Measurements from ENCODE around the gene PLA1A. TPM values are rescaled to one million over a fixed set of nuclear protein-coding genes. Genes with fewer than 3 reads are reported as not detected.

PLA1A gene
- total RNA-seq, 2 experiments from 2014 or later, result 0.19 TPM; not detected in 1

DNA sequence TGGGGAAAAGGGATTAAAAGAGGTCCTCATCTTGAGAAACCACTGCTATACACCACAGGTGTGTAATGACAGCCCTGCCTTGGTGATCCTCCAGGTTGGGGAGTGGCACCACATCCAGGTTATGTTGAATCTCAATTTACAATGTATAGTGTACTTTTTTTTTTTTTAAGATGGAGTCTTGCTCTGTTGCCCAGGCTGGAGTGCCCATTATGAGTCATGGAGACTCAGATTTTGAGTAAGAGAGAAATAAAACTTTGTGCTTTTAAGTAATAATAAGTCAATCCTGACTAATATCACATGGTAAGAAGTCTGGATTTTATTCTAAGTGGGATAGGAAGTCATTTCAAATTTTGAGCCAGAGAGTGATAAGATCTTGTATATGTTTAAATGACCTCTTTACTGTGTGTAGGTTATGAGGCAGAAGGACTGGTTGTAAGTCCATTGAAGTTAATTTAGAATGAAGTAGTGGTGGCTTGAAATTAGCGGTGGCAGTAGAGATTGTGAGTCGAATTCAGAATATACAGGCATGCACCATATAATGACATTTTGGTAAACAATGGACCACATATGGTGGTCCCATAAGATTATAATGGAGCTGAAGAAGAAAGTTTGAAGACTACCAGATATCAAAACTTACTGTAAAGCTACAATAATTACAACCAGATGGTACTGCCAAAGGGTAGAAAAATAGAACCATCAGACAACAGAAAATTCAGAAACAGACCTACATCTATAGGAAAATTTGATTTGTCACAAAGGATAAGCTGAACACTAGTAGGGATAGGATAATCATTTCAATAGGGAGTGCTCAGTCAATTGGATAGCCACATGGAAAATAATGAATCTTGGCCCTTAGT, 42.0 kb downstream of the PLA1A start:
- ATAC-seq (ENCODE audit: low read depth) (no peak), DNase-seq (no peak)
- H3K27ac Mint-ChIP-seq, result peak overlapping the region; percentile 86
- no peak overlapping the region for H3K4me3 Mint-ChIP-seq
- peaks cover 24% of the 10 kb centered on the region for H3K4me1 Mint-ChIP-seq
- H3K9me3 Mint-ChIP-seq, result peaks cover 3% of the 10 kb centered on the region
- no peaks in the 10 kb centered on the region for H3K27me3 Mint-ChIP-seq
- POLR2A ChIA-PET, result no interaction called here
- peaks cover 27% of the 10 kb centered on the region for H3K36me3 Mint-ChIP-seq

DNA sequence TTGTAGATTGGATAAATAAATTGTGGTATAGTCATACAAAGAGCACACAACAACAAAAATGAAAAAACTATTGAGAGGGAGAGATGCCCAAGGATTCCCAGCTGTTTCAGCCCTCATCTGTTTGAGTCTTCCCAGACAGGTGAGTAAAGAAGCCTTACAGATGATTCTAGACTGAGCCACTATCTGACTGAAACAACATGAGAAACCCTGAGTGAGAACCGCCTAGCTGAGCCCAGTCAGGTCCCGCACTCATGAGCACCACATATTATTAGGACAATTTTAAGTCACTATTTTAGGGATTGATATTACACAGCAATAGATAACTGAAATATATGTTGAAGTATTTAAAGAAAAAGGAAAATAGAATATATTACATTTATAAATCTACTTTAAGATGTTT, 43.7 kb downstream of the PLA1A start:
- Mint-ChIP-seq H3K4me3 (no peak overlapping the region), H3K36me3 (peaks cover 27% of the 10 kb centered on the region), H3K27me3 (no peaks in the 10 kb centered on the region)

DNA sequence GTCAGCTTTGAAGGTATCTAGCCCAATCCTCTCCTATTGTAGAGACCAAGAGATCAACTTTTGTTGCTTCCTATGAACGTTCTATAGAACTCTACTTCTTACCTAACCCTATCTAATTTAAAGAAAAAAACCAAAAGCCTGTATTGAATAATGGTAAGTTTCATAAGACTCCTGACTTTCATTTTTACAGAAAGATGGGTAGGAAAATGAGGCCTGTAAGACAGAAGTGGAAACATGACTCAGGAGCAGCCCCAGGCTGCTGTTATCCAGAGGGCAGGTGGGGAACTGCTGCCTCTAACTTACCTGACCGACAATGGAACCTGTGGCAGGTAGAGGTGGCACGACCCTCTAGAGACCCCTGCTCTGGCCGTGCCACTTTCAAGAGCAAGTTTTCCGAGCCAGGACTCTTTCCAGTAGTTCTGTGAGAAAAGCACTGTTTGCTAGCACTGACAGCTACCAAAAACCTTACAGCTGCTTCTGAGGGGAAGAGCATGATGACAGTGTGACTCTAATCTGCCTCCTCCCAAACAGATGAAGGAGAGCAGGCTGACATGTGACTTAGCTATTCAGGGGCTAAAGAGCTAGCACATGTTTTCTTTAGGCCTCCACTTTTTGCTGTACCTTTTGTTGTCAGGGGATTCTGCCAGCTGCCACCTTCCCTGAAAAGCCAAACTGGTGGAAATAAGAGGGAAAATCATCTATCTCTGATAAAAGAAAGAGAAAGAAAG, 45.2 kb downstream of the PLA1A start:
- H3K36me3 Mint-ChIP-seq, result peaks cover 33% of the 10 kb centered on the region
- H3K9me3 Mint-ChIP-seq, result peaks cover 3% of the 10 kb centered on the region
- POLR2A ChIA-PET, result no interaction called here
- peaks cover 20% of the 10 kb centered on the region for H3K4me1 Mint-ChIP-seq
- H3K27ac Mint-ChIP-seq, result no peak overlapping the region
- ATAC-seq (ENCODE audit: low read depth) (no peak), DNase-seq (no peak)
- H3K27me3 Mint-ChIP-seq, result no peaks in the 10 kb centered on the region
- H3K4me3 Mint-ChIP-seq, result no peak overlapping the region

More for the DNA sequence above, 43.7 kb downstream of the PLA1A start:
- H3K4me1 Mint-ChIP-seq, result peaks cover 24% of the 10 kb centered on the region
- no peak for ATAC-seq (ENCODE audit: low read depth)
- H3K9me3 Mint-ChIP-seq, result peaks cover 3% of the 10 kb centered on the region
- DNase-seq, result no peak
- POLR2A ChIA-PET, result interaction anchor here (0.7 kb wide), 1 partner anchor 416 kb away, joined by 3 read pairs; no protein-coding TSS in a partner anchor
- no peak overlapping the region for H3K27ac Mint-ChIP-seq

DNA sequence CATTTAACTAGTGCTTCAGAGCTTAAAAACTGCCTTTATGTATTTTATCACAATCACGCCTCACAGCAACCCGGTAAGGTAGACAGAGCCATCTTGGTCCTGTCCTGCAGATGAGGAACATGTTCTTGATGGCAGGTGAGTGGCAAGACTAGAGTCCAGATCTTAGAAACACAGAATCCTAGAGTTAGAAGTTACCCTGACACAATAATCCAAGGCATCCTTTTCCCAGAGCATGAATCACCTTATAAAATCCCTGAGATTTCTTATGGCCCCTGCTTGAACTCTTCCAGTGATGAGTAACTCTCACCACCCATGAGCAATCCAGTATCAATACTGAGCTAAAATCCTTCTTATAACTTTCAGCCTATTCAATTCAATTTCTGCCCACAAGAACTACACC, 45.8 kb downstream of the PLA1A start:
- no peak for DNase-seq
- Mint-ChIP-seq H3K27ac (no peak overlapping the region), H3K27me3 (no peaks in the 10 kb centered on the region), H3K9me3 (peaks cover 3% of the 10 kb centered on the region), H3K4me3 (no peak overlapping the region), H3K36me3 (peaks cover 28% of the 10 kb centered on the region), H3K4me1 (peaks cover 15% of the 10 kb centered on the region)
- no peak for ATAC-seq (ENCODE audit: low read depth)
- POLR2A ChIA-PET, result no interaction called here

DNA sequence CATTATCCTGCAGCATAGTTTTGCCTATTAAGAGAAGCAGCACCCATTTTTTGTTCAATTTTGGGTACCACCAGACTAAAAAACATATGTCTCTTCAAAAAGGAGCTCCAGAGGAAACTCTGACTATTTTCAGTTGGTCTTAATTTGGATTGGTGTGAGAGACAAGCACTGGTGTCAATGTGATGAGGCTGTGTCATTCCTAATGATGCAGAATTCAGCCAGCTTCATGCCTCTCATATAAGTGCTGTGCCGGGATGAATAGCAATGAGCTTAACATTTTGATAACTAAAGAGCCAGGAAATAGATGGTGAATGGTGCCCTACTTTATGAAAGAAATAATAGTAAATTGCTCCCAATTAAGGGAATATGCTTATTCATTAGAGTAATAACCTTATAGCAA, 46.8 kb downstream of the PLA1A start:
- H3K27ac Mint-ChIP-seq, result no peak overlapping the region
- POLR2A ChIA-PET, result no interaction called here

DNA sequence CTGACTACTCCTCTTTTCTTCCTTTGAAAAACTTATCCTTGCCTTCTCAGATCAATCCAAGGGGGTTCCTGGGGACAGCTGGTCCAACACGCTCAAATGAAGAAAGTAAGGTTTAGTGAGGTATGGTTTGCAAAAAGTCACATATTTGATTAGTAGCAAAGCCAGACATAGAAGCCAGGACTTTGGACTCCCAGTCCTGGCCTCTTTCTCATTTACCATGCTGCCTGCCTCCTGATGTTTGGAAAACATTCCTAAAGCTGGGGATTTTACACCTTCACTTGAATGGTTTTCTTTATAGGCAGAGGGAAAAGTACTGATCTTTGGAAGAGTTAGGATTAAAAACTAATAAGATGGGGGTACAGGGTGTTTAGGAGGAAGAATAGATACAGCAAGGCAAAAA, 48.1 kb downstream of the PLA1A start:
- ATAC-seq (ENCODE audit: low read depth) (no peak), DNase-seq (no peak)
- Mint-ChIP-seq H3K36me3 (peaks cover 15% of the 10 kb centered on the region), H3K9me3 (no peaks in the 10 kb centered on the region), H3K4me1 (peaks cover 5% of the 10 kb centered on the region), H3K4me3 (no peak overlapping the region), H3K27ac (no peak overlapping the region), H3K27me3 (no peaks in the 10 kb centered on the region)
- POLR2A ChIA-PET, result no interaction called here

More for the DNA sequence above, 46.8 kb downstream of the PLA1A start:
- peaks cover 3% of the 10 kb centered on the region for H3K9me3 Mint-ChIP-seq
- H3K27me3 Mint-ChIP-seq, result no peaks in the 10 kb centered on the region
- peaks cover 21% of the 10 kb centered on the region for H3K36me3 Mint-ChIP-seq
- peaks cover 6% of the 10 kb centered on the region for H3K4me1 Mint-ChIP-seq
- DNase-seq (no peak), ATAC-seq (ENCODE audit: low read depth) (no peak)
- no peak overlapping the region for H3K4me3 Mint-ChIP-seq

DNA sequence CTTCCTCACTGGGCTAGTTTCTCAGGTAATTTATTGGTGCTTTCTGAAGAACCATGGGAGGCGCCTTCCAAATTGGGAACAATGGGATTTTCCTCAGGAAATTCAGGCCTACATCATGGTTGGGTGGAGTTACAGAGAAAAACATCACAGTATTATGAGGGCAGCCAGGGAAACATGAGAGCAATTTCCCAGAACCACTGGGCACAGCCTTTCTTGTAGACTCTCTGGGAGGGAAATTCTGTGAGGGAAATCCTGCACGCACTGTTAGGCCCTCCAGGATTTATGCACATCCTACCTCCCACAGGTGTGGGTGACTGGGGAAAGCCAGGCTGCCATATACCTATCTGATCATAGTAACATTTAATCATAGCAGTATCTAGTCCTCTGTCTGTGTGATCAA, 49.5 kb downstream of the PLA1A start:
- DNase-seq, result no peak
- H3K27me3 Mint-ChIP-seq, result no peaks in the 10 kb centered on the region
- peaks cover 5% of the 10 kb centered on the region for H3K4me1 Mint-ChIP-seq
- H3K9me3 Mint-ChIP-seq, result no peaks in the 10 kb centered on the region
- no peak for ATAC-seq (ENCODE audit: low read depth)
- H3K27ac Mint-ChIP-seq, result no peak overlapping the region
- POLR2A ChIA-PET, result no interaction called here
- H3K36me3 Mint-ChIP-seq, result peaks cover 9% of the 10 kb centered on the region
- no peak overlapping the region for H3K4me3 Mint-ChIP-seq

DNA sequence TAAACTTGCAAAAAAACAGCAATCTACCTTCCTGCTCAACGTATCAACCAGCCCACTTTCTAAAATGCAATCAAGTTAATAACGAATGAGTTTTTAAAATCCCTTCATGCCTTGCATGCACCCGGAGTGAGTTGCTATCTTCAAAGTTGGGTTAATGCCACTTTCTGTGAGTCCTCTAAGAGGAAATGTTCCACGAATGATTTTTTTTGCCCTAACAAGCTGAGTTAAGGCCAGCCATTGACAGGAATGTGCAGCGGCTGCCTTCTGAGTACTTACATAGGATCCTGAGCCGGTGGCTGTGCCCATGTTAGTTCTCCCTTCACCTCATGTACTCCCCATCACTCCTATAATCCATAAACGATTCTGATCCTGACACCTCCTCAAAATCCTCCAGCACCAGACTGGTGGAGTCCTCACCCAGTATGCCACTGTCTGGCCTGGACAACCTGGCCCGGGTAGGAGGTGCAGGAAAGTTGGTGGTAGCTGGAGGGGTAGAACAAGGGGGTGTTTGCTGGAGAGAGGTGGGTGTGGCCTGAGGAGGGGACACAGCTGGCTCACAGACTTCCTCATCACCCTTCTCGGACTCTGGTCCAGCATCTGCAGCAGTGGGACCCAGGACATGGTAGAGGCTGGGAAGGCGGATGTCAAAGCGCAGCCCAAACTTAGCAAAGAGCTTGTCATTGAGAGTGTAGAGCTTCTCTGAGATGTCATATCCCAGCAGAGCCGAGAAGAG, 50.3 kb downstream of the PLA1A start:
- Mint-ChIP-seq H3K27ac (no peak overlapping the region), H3K4me1 (peaks cover 3% of the 10 kb centered on the region), H3K36me3 (peaks cover 9% of the 10 kb centered on the region), H3K9me3 (no peaks in the 10 kb centered on the region), H3K27me3 (no peaks in the 10 kb centered on the region), H3K4me3 (no peak overlapping the region)
- POLR2A ChIA-PET, result no interaction called here
- ATAC-seq (ENCODE audit: low read depth), result no peak
- no peak for DNase-seq

DNA sequence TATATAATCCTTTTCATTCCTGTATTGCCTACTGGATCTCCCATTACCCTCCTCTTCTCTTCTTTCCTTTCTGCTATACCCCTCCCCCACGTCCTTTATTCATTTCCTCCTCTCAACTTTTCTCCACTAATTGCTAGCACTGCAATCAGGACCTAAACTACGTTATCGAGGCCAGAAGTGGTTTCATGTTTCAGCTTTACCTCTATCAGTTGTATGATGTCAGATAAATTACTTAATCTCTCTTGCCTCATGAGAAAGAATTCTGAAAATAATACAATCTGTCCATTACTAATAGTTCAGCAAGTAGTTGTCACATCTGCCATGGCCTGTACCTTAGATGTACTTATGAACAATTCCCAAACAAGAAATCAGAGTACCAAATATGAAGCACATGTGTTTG, 52.1 kb downstream of the PLA1A start:
- Mint-ChIP-seq H3K4me3 (no peak overlapping the region), H3K27me3 (no peaks in the 10 kb centered on the region), H3K9me3 (no peaks in the 10 kb centered on the region), H3K36me3 (peaks cover 10% of the 10 kb centered on the region), H3K4me1 (peaks cover 9% of the 10 kb centered on the region), H3K27ac (no peak overlapping the region)
- DNase-seq, result no peak
- ATAC-seq (ENCODE audit: low read depth), result no peak
- POLR2A ChIA-PET, result no interaction called here

DNA sequence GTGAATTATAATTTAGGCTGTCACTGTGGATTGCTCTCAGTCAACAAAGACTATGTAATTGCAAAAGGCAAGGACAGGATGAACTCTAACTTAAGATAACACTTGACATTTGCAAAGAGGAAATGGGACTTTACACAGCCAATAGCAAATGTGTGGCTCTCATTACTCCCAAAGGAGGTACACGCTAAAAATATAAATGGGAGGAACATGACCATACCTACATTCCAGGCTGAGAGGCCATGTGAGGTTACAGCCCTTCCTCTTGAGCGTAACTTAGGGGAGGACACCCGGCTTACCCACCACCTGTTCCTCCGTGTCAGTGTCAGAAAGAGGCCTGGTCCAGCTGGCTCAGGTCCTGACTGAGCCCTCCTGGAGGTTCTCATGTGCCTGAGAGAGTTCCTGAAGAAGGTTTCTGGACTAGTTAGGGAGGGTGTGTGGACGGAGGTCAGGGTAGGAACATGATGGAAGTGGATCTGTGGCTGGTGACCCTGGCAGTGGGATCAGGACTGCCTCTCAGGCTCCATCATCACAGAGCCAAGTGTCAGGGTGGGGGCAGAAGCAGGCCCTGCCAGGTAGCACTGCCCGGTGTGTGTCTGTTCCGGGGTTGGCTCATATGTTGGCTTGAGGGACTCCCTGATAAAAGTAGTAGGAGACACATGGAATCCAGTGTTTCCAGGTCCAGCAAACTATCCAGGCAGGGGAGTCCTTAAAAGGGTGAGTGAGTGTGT, 54.8 kb downstream of the PLA1A start:
- POLR2A ChIA-PET, result no interaction called here
- Mint-ChIP-seq H3K9me3 (no peaks in the 10 kb centered on the region), H3K4me1 (peaks cover 14% of the 10 kb centered on the region), H3K36me3 (peaks cover 12% of the 10 kb centered on the region), H3K27me3 (no peaks in the 10 kb centered on the region), H3K27ac (no peak overlapping the region), H3K4me3 (no peak overlapping the region)
- no peak for ATAC-seq (ENCODE audit: low read depth)
- no peak for DNase-seq

DNA sequence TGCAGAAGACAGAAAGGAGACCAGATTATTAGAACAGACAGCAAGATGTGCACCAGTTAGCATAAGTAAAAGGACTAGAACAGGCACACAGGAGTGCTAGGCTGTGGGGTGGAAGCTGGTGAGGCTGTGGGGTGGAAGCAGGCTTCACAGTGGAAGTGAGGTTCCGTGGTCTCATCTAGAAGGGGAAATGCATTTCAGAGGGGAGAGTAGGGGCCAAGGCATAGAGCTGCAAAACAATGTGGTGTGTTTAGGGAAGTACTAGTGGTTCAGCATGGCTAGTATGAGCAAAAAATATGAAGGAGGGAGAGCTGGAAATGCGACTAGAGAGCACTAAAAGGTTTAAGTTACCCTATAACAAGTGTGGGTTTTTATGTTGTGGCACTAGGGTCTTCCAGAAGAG, 56.2 kb downstream of the PLA1A start:
- no peak overlapping the region for H3K27ac Mint-ChIP-seq
- no peaks in the 10 kb centered on the region for H3K9me3 Mint-ChIP-seq
- no peak for DNase-seq
- no peak overlapping the region for H3K4me3 Mint-ChIP-seq
- H3K27me3 Mint-ChIP-seq, result no peaks in the 10 kb centered on the region
- ATAC-seq (ENCODE audit: low read depth), result peak; percentile 43
- peaks cover 9% of the 10 kb centered on the region for H3K36me3 Mint-ChIP-seq
- POLR2A ChIA-PET, result interaction anchor here (0.8 kb wide), 1 partner anchor 23 kb away, joined by 3 read pairs; the partner anchor contains the start of gene COX17
- peaks cover 23% of the 10 kb centered on the region for H3K4me1 Mint-ChIP-seq

DNA sequence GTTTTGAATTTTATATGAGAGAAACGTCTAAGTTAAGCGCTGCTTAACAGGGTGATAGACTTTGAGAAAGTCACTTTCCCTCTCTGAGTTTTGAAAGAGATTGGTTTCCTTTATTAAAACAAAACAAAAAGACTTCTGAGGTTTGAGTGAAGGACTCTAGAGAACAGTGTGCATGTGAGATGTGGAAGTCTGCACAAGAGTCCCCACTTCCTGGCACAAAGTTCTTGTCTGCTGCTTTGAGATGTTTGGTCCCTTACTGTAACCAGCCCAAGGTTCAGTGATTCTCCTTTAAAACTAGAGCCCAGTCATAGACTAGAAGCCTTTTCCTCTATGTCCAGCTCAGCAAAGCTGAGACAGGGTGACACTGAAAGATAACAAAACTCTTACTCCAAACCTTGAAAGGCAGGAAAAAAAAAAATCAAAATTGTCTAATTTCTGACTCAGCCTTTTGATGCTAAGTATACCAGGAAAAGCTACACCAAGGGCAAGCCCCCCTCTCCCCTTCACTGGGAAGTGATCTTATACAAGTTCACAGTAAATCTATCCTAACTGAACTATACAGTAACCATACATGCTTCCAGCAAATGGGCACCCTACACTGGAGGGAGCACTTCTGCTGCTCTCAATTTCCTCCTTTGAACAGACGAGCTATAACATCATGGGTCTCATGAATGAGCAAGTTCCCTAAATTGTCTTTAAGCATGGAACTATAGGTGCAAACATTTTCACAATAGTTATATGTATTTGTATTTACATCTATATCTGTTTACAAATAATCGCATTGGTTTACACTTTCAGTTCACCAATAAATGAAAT, 60.4 kb downstream of the PLA1A start:
- DNase-seq, result no peak
- H3K36me3 Mint-ChIP-seq, result peaks cover 12% of the 10 kb centered on the region
- peaks cover 26% of the 10 kb centered on the region for H3K4me1 Mint-ChIP-seq
- POLR2A ChIA-PET, result interaction anchor here (0.7 to 1.4 kb wide), 4 partner anchors 17 to 160 kb away, joined by 3 to 5 read pairs (median 4); partner anchors contain the start of gene TIMMDC1
- H3K27me3 Mint-ChIP-seq, result no peaks in the 10 kb centered on the region
- no peaks in the 10 kb centered on the region for H3K9me3 Mint-ChIP-seq
- peak overlapping the region; percentile 9 for H3K4me3 Mint-ChIP-seq
- ATAC-seq (ENCODE audit: low read depth), result peak; percentile 86
- peak overlapping the region; percentile 42 for H3K27ac Mint-ChIP-seq
